PC-3 (cell line): ENCODE data around the gene LRRC52.

Source experiments
- CTCF ChIP-seq: fragments of 300-600 bp; sonication (generic); conservative IDR thresholded peaks from 2 replicates; pipeline ENCODE4 v1.5.1; 2017; ENCODE audit warnings: antibody characterized with exemption, low read depth, mild to moderate bottlenecking, low read length
- EZH2phosphoT487 ChIP-seq: fragments of 300-600 bp; sonication (generic); IDR thresholded peaks from 2 replicates; pipeline ENCODE4 v1.6.1; 2018; ENCODE audit warnings: mild to moderate bottlenecking, antibody characterized with exemption, low read length, borderline replicate concordance

GRCh38 chr1:165525708-165526107, 18.1 kb upstream of the LRRC52 start:
- TF ChIP-seq CTCF (no peak), EZH2phosphoT487 (no peak)
